SK-N-SH treated with all-trans-retinoic acid at 6 μM for 48 hours (cell line): ENCODE results near the gene WFDC10A.

Experiments
- ARNTL ChIP-seq: fragments of 450-650 bp; formaldehyde crosslinking; IDR thresholded peaks from 2 replicates; pipeline ENCODE4 v1.5.0; 2020; ENCODE audit warnings: low read depth, mild to moderate bottlenecking, moderate library complexity, borderline replicate concordance
- CSDC2 ChIP-seq: fragments of 250-450 bp; sonication (Bioruptor Pico); IDR thresholded peaks from 2 replicates; pipeline ENCODE4 v1.5.0; 2020; ENCODE audit warnings: mild to moderate bottlenecking, moderate library complexity
- RARB ChIP-seq: fragments of 250-450 bp; sonication (Bioruptor Pico); IDR thresholded peaks from 2 replicates; pipeline ENCODE4 v1.8.0; 2021; ENCODE audit warnings: mild to moderate bottlenecking, moderate library complexity
- ZFP3 ChIP-seq: fragments of 250-450 bp; sonication (Bioruptor Pico); IDR thresholded peaks from 2 replicates; pipeline ENCODE4 v1.5.0; 2020; ENCODE audit warnings: mild to moderate bottlenecking, moderate library complexity
- TF ChIP-seq, protein P1 (sequence below): fragments of 250-450 bp; sonication (Bioruptor Pico); IDR thresholded peaks from 2 replicates; pipeline ENCODE4 v1.8.0; 2020; ENCODE audit warnings: mild to moderate bottlenecking, moderate library complexity, borderline replicate concordance
- TF ChIP-seq, protein P2 (sequence below): fragments of 250-450 bp; sonication (Bioruptor Pico); IDR thresholded peaks from 2 replicates; pipeline ENCODE4 v1.5.1; 2020; ENCODE audit warnings: low read depth, mild to moderate bottlenecking, moderate library complexity

DNA sequence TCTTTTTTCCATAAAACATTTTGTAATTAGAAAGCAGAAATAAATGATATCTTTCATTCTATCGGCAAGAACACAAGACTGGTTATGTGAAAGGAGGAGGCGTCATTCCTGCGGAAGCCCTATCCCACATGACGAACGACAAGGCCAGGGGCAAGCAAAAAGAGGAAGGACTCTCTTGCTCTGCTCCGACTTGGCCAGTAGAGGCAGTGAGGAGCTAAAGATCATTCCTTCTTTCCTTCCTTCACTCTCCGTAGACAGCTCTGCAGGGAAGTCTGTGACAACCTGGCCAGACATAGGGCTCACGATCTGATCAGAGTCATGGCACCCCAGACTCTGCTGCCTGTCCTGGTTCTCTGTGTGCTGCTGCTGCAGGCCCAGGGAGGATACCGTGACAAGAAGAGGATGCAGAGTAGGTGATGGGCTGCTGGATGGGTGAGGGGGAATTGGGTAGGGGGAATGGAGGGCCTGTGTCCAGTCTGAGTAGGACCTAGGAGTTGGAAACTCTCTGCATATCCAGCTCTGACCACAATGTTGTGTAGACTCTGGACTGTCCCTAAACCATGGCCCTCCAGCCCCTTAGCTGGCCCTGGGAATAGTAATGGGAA is at the start of gene WFDC10A:
- TF ChIP-seq ARNTL (CRISPR knock-in tag): no peak
- TF ChIP-seq, protein P1, sequence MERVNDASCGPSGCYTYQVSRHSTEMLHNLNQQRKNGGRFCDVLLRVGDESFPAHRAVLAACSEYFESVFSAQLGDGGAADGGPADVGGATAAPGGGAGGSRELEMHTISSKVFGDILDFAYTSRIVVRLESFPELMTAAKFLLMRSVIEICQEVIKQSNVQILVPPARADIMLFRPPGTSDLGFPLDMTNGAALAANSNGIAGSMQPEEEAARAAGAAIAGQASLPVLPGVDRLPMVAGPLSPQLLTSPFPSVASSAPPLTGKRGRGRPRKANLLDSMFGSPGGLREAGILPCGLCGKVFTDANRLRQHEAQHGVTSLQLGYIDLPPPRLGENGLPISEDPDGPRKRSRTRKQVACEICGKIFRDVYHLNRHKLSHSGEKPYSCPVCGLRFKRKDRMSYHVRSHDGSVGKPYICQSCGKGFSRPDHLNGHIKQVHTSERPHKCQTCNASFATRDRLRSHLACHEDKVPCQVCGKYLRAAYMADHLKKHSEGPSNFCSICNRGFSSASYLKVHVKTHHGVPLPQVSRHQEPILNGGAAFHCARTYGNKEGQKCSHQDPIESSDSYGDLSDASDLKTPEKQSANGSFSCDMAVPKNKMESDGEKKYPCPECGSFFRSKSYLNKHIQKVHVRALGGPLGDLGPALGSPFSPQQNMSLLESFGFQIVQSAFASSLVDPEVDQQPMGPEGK: no peak
- TF ChIP-seq CSDC2 (CRISPR knock-in tag): no peak
- TF ChIP-seq RARB (CRISPR knock-in tag): no peak
- TF ChIP-seq ZFP3 (CRISPR knock-in tag): no peak
- TF ChIP-seq, protein P2, sequence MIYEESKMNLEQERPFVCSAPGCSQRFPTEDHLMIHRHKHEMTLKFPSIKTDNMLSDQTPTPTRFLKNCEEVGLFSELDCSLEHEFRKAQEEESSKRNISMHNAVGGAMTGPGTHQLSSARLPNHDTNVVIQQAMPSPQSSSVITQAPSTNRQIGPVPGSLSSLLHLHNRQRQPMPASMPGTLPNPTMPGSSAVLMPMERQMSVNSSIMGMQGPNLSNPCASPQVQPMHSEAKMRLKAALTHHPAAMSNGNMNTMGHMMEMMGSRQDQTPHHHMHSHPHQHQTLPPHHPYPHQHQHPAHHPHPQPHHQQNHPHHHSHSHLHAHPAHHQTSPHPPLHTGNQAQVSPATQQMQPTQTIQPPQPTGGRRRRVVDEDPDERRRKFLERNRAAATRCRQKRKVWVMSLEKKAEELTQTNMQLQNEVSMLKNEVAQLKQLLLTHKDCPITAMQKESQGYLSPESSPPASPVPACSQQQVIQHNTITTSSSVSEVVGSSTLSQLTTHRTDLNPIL (CRISPR knock-in tag): no peak
